GM18951 (cell line): ENCODE results near the gene SPANXN4.

Source experiments
- POLR2A ChIP-seq: IDR thresholded peaks from 4 replicates; pipeline ENCODE4 v1.6.1; 2011; ENCODE audit warnings: mild to moderate bottlenecking; ENCODE audit not compliant: insufficient read length, insufficient read depth; ENCODE audit errors: extremely low read depth
- in situ Hi-C: fragments of 300-500 bp; cut with MboI; formaldehyde crosslinking; loops from one replicate; pipeline ENCODE4 v1.12.0; 2022; ENCODE audit warnings: low sequenced_read_pairs, mixed read lengths, inconsistent platforms; ENCODE audit not compliant: unreplicated experiment

The SPANXN4 gene, protein sequence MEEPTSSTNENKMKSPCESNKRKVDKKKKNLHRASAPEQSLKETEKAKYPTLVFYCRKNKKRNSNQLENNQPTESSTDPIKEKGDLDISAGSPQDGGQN

DNA sequence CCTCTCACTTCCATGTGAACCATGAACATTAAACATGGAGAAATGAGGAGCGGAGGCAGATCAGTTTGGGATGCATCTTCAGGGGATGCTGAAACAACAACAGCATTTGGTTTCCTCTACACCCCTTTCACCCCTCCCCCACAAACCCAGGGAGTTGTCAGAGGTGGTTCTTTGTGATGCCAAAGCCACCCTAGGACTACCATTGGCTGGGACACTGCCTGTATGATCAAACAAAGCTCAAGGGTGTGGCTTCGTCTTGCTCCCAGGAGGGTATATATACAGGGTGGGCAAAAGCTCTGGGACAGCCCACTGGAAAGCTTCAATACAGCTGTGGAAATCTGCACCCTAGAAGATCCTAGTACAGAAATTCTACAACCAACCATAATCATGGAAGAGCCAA lies at the start of gene SPANXN4:
Gene SPANXN4 (plus strand): TSS at position 301 of the 400 bp plus-strand sequence. CDS start 87 bp downstream, at position 388.
- in situ Hi-C loops: no loop called here

DNA sequence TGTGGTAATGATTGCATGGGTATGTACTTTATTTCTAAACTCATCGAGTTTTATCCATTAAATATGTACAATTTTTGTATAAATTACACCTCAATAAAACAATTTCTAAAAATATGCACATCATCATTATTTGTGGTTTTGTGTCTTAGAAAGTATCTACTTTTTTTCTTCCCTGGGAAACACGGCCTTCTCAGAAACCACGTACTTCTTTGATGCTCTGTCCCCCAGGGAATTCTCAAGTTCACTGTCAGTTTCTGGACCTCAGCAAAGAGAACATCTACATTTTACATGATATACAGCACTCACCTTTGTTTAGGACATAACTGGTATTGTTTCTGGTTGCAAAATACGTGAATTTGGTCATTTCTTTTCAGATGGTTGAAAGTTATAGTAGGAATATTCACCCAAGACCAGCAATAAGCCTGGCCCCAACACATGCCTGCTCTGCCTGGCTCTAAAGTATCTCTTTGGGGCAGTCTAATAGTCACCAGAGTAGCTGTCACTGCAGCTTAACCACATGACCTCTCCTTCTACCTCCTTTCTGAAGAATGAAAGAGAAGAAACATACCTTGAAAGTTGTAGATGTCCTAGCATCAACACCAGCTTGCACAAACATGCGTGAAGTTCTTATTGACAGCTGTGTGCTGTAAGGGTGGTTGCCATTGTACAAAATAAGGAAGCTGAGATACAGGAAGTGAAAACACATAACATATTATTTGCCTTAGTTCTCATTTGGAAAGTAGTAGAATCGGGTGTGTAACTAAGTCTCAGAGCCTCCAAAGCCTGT lies 48.4 kb upstream of the SPANXN4 start:
- in situ Hi-C loops: no loop called here
- TF ChIP-seq POLR2A: no peak

More for the DNA sequence above, at the start of gene SPANXN4:
- TF ChIP-seq POLR2A: no peak

DNA sequence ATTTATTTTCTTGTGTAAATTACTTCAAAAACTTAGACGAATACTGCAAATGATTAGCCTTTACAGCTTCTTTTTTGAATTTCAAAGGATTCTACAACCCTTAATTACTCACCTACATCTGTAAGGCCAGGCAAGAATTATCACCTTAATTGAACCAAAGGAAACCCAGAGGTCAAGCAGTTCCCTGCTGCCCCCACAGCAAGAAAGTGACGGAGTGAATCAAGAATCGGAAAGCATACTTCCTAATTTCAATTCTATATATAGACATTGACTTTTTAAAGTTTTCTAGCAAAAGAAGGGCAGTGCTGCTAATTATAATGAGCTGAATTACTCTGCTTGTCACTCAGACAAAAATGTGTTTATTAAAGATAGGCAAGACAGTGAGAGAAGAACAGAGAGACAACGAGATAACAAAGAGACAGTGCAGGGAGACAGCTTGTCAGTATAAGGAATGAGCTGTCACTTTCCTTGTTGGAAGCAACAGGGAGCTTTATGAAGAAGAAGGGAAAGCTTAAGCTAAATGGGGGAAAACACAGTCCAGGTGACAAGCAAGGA lies 47.5 kb upstream of the SPANXN4 start:
- no peak for TF ChIP-seq POLR2A
- in situ Hi-C loops: no loop called here

DNA sequence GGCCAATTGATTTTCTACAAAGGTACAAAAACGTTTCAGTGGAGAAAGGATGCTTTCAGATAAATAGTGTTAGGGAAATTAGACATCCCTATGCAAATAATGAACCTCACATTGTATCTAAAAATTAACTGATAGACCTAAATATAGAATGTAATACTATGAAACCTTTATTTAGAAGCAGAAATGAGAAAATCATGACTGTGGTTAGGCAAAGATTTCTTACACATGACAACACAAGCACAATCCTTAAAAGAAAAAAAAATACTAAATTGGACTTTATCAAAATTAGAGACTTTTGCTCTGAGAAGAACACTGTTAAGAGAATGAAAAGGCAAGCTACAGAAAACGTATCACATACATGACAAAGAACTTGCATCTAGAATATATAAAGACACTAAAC lies 43.0 kb upstream of the SPANXN4 start:
- TF ChIP-seq POLR2A: no peak
- in situ Hi-C loops: no loop called here

DNA sequence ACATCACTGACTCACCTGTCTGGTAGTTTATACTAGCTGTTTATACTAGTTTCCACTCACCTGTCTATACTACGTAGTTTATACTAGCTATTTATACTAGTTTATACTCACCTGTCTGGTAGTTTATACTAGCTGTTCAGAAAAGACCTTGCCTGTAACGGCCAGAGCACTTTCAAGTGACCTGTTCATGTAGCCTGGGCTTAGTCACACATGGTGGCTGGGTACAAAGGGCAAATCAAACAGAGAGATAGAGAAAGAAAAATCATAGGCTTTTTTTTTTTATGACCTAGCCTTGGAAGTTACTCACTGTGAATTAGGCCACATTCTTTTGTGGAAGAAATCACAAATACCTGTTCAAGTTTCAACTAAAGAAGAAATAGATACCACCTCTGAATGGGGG lies 30.7 kb upstream of the SPANXN4 start:
- TF ChIP-seq POLR2A: no peak
- in situ Hi-C loops: no loop called here

DNA sequence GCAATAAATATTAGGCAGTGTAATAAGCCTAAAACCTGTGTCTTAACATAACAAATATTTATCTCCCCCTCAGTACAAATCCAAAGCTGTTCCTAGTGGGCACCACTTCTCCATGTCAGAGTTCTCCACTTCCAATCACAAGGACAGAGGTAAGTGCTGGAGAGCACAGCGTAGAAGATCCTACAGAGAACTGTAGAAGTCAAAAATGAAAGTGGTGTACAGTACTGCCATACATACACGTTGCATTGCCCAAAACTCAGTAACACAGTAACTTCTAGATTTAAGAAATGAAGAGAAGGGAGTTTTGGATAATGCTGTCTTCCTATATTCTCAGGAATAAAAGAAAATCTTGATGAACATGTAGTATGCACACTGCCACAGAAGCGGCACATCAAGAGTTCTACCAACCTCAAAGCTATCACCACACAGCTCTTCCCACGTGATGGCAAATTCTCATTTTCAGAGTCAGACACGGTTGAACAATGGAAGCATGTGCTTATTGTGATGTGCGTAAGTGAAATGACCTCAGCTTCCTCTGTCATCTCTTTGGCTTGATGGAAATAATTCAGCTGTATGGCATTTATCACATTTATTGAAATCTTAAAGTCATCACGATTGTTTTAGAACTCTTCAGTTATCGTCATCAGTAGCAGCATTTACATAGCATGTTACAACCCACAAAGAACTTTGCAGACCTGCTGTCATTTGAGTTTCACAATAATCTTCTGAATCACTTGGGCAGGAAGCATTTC lies 27.1 kb upstream of the SPANXN4 start:
- in situ Hi-C loops: no loop called here
- no peak for TF ChIP-seq POLR2A

DNA sequence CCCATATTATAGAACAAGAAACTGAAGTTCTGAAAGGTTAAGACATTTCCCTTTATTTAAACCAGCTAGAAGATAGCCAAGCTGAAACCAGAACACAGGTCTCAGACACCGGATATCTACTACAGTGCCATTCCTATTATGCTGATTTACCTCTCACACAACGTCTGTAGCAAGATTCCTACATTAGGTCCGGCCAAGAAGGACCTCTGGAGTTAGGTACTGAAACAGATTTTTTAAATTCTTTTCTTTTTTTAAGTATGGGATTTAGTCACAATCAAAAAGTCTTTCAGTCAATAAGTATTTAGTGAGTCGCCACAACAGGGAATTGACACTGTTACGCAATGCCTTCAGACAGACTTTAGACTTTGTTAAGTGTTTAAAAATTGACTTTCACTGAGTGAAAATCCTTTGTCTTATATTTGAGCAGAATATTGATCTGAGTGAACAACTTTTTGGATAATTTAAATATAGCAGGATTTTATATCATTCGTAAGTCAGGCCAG lies 26.5 kb upstream of the SPANXN4 start:
- in situ Hi-C loops: no loop called here
- no peak for TF ChIP-seq POLR2A

DNA sequence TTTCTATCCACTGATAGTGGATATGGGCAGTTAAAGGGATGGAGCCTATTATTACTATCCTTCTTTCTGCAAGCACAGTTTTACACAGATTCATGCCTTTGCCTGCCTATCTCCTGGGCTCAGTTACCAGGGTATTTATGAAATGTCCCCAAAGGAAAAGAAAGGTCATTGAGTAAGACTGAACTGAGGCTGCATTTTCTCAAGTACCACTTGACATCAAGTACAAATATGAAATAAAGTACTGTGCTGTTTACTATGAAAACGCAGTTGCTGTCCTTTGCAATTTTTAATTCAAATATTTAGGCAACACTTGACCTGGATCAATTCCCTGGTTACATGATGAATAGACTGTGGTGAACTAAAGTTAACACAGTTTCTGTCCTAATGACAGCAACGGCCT lies 23.5 kb upstream of the SPANXN4 start:
- TF ChIP-seq POLR2A: no peak

DNA sequence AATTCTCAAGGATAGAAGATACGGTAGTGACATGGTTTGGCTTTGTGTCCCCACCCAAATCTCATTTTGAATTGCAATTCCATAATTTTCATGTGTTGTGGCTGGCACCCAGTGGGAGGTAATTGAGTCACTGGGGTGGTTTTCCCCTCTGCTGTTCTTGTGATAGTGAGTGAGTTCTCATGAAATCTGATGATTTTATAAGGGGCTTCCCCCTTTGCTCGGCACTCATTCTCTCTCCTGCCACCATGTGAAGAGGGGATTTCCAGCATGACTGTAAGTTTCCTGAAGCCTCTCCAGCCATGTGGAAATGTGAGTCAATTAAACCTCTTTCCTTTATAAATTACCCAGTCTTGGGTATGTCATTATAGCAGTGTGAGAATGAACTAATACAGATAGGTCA lies 8.5 kb upstream of the SPANXN4 start:
- in situ Hi-C loops: no loop called here
- no peak for TF ChIP-seq POLR2A

More for the DNA sequence above, 23.5 kb upstream of the SPANXN4 start:
- in situ Hi-C loops: no loop called here

DNA sequence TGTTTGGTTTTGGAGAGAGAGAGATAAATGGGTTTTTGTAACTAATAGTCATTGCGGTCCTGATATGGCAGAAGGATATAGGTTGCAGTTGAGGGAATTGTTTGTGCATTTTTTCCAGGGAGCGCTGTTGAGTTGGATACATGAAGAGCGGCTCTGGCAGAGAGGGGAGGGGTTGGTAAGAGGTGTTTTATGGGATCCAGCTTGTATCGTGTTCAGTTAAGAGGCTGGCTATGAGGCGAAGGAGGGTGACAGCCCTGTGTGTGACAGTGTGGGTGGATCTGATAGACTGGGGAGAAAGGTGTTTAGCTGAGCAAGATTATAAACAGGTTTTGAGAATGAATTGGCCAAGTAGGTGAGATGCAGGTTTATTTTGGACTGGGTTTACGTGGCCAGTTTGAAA lies 1.5 kb downstream of the SPANXN4 start:
- TF ChIP-seq POLR2A: no peak
- in situ Hi-C loops: no loop called here

DNA sequence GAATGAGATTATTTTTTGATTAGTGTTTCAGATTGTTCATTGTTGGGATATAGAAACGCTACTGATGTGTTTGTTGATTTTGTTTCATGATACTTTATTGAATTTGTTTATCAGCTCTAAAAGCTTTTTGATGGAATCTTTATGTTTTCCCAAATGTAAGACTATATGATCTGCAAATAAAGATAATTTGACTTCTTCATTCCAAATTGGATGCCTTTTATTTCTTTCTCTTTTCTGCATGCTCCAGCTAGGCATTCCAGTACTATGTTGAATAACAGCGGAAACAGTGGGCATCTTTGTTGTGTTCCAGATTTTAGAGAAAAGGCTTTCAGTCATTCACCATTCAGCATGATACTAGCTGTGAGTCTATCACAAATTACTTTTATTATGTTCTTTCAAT lies 21.8 kb downstream of the SPANXN4 start:
- TF ChIP-seq POLR2A: no peak
- in situ Hi-C loops: no loop called here

DNA sequence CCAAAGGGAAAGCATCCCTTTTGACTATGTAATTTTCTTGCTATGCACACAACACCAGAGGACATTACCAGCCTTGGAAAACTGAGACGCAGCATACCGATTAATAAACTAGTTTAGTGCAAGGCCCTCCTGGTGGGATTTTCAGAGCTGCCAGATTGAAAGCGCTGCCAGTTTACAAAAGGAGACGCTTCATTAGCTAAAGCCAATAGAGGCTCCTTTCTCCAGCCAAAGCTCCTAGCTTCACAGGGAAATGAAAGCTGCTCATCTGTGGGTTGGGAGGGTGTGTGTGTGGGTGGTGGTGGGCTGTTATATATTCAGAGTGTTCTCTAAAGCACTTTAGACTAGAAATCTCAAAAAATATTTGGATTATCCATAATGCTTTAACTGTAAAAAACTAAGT lies 32.4 kb downstream of the SPANXN4 start:
- TF ChIP-seq POLR2A: no peak
- in situ Hi-C loops: no loop called here

DNA sequence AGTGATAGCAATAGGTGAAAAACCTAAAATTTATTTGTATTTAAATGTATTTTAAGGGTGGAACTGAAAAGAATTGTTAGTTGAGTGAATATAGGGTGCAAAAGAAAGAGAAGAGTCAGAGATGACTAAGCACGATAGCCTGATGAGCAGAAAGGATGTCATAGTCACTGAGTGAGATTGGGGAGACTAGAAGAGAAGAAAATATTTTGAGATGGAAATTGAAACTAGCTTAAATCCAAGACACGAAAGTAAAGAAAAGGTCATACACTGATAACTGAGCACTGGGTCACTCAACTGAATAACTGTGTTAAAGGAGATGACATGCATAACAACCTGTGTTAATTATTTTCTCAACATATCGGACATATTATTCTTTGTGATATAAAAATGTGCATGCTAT lies 55.5 kb downstream of the SPANXN4 start:
- no peak for TF ChIP-seq POLR2A
- in situ Hi-C loops: no loop called here

DNA sequence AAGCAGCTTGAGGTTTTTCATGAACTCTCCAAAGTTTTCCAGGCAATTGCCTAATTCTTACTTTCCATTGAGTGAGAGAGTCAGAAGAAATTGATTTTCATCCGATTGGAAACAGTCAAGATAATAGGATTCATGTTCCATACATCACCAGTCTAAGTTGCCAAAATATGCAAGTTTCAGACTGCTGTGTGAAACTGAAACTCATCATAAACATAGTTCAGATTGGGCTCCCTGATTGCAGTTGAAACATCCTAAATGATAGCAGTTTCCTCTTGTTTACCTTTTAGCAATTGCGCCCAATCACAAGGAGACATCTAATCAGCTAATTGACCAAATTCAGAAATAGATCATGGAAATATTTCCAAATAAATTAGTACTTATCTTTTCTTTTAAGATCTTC lies 56.8 kb downstream of the SPANXN4 start:
- in situ Hi-C loops: no loop called here
- no peak for TF ChIP-seq POLR2A
